Measurements from ENCODE around the gene ZNF524. TPM values are rescaled to one million over a fixed set of nuclear protein-coding genes. Genes with fewer than 3 reads are reported as not detected.
"Not testable (repeated sequence)": the region's sequence is repeated elsewhere in the genome, so short reads cannot be mapped to it uniquely, and the experiment has no call there.

ZNF524 gene
- total RNA-seq, 1 donor from 2014 or later, result 18.4 TPM

DNA sequence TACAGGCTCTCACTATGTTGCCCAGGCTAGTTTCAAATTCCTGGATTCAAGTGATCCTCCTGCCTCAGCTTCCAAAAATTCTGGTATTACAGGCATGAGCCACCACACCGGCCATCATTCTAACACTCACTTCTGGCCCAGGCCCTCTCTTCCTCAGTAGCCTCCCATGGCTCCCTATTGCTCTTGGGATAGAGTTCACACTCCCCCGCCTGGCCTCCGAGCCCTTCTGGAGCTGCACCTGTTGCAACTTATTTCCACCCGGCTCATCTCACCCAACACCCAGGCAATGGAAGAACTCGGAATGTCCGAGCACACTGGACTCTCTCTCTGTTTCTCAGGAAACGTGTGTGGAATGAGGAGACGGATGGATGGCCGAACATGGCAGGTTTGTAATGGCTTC lies 45.8 kb upstream of the ZNF524 start:
- DNase-seq (ENCODE audit: low read depth) (no peak), FAIRE-seq (no peak)
- H3K36me3 ChIP-seq (ENCODE audit: control insufficient read depth, insufficient read depth, low read length), result no peaks in the 10 kb centered on the region
- TF ChIP-seq, protein P1, sequence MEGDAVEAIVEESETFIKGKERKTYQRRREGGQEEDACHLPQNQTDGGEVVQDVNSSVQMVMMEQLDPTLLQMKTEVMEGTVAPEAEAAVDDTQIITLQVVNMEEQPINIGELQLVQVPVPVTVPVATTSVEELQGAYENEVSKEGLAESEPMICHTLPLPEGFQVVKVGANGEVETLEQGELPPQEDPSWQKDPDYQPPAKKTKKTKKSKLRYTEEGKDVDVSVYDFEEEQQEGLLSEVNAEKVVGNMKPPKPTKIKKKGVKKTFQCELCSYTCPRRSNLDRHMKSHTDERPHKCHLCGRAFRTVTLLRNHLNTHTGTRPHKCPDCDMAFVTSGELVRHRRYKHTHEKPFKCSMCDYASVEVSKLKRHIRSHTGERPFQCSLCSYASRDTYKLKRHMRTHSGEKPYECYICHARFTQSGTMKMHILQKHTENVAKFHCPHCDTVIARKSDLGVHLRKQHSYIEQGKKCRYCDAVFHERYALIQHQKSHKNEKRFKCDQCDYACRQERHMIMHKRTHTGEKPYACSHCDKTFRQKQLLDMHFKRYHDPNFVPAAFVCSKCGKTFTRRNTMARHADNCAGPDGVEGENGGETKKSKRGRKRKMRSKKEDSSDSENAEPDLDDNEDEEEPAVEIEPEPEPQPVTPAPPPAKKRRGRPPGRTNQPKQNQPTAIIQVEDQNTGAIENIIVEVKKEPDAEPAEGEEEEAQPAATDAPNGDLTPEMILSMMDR (IDR thresholded peaks at IDR 0.05; ENCODE audit: insufficient read depth, low read length, severe bottlenecking), result no peak
- H3K4me3 ChIP-seq (ENCODE audit: low read depth, low read length), result no peak overlapping the region
- no peaks in the 10 kb centered on the region for H3K27me3 ChIP-seq (ENCODE audit: control insufficient read depth, insufficient read depth, low read length)

DNA sequence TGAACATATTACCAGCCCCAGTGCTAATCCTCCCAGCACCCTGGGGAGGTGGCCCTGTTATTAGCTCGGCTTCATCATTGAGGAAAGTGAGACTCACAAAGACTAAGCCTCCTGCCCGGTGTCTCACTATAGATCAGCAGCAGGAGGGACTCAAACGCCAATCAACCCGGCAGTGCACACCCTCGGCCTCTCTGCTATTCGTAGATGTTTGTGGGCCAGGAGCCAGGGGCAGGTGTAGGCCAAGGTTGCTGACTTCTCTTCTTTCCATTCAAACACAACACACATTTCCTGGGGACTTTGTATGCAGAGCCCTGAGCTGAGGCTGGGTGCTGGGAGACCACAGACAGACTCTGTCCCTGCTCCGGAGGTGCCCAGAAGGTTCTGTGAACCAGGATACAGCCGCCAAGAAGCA lies 45.3 kb upstream of the ZNF524 start:
- H3K36me3 ChIP-seq (ENCODE audit: control insufficient read depth, insufficient read depth, low read length), result no peaks in the 10 kb centered on the region
- FAIRE-seq, result no peak
- no peaks in the 10 kb centered on the region for H3K27me3 ChIP-seq (ENCODE audit: control insufficient read depth, insufficient read depth, low read length)
- H3K4me3 ChIP-seq (ENCODE audit: low read depth, low read length), result no peak overlapping the region
- no peak for DNase-seq (ENCODE audit: low read depth)
- TF ChIP-seq, protein P1 (IDR thresholded peaks at IDR 0.05; ENCODE audit: insufficient read depth, low read length, severe bottlenecking), result no peak

DNA sequence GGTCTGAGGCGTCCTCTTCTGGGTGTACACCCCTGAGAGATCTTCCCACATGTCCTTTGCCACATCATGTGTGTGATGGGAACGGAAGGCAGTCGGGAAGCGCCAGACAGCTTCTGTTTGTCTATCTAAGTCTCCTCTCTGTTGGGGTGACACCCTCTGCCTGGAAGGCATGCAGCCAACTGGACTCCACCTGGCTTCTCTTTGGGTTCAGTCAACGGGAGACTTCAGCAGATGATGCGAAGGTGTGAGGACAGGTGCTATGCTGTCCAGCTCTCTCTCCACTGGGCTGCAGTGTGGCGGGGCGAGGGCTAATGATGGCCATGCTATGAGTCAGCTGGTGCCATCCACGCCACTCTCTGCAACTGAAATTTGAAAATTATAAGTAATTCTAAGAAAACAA lies 40.4 kb upstream of the ZNF524 start:
- Histone ChIP-seq H3K36me3 (ENCODE audit: control insufficient read depth, insufficient read depth, low read length) (no peaks in the 10 kb centered on the region), H3K27me3 (ENCODE audit: control insufficient read depth, insufficient read depth, low read length) (peaks cover 4% of the 10 kb centered on the region), H3K4me3 (ENCODE audit: low read depth, low read length) (no peak overlapping the region)
- FAIRE-seq (no peak), DNase-seq (ENCODE audit: low read depth) (no peak)
- TF ChIP-seq, protein P1 (IDR thresholded peaks at IDR 0.05; ENCODE audit: insufficient read depth, low read length, severe bottlenecking), result no peak

DNA sequence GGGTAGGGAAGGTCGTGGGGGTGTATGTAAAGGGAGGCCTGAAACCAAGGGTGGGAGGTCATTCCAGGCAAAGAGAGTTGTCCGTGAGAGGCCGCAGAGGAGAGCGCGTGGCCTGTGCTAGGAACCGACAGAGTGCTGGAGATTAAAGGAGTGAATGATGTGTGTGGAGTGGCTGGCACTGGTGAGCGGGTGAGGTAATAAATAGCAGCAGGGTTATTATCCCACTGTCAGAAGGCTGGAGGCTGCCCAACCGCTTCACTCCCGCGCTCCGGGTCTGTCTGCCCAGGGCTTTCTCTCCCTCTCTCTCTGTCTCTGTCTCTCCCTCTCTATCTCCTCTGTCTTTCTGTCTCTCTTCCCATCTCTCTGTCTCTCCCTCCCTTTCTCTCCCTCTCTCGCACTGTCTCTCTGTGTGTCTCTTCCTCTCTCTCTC lies 36.8 kb upstream of the ZNF524 start:
- TF ChIP-seq, protein P1 (IDR thresholded peaks at IDR 0.05; ENCODE audit: insufficient read depth, low read length, severe bottlenecking), result no peak
- Histone ChIP-seq H3K27me3 (ENCODE audit: control insufficient read depth, insufficient read depth, low read length) (peaks cover 4% of the 10 kb centered on the region), H3K4me3 (ENCODE audit: low read depth, low read length) (no peak overlapping the region), H3K36me3 (ENCODE audit: control insufficient read depth, insufficient read depth, low read length) (no peaks in the 10 kb centered on the region)
- FAIRE-seq (no peak), DNase-seq (ENCODE audit: low read depth) (no peak)

DNA sequence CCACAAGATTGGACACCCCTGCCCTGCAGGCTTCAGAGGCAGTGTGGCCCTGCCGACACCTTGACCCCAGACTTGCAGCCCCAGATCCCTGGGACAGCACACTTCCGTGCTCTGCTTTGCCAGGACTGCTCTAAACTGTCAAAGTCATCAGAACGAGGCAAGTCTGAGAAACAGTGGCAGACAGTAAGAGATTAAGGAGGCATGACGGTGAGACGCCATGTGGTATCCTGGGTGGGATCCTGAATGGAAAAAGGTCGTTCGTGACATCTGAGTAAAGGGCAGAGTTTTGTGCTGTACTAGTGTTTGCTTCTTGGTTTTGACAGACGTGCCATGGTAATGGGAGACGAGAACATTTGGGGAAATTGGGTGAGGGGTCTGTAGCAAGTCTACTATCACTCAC lies 33.3 kb upstream of the ZNF524 start:
- no peak for DNase-seq (ENCODE audit: low read depth)
- H3K36me3 ChIP-seq (ENCODE audit: control insufficient read depth, insufficient read depth, low read length), result no peaks in the 10 kb centered on the region
- TF ChIP-seq, protein P1 (IDR thresholded peaks at IDR 0.05; ENCODE audit: insufficient read depth, low read length, severe bottlenecking), result no peak
- H3K27me3 ChIP-seq (ENCODE audit: control insufficient read depth, insufficient read depth, low read length), result peaks cover 4% of the 10 kb centered on the region
- no peak overlapping the region for H3K4me3 ChIP-seq (ENCODE audit: low read depth, low read length)
- no peak for FAIRE-seq

DNA sequence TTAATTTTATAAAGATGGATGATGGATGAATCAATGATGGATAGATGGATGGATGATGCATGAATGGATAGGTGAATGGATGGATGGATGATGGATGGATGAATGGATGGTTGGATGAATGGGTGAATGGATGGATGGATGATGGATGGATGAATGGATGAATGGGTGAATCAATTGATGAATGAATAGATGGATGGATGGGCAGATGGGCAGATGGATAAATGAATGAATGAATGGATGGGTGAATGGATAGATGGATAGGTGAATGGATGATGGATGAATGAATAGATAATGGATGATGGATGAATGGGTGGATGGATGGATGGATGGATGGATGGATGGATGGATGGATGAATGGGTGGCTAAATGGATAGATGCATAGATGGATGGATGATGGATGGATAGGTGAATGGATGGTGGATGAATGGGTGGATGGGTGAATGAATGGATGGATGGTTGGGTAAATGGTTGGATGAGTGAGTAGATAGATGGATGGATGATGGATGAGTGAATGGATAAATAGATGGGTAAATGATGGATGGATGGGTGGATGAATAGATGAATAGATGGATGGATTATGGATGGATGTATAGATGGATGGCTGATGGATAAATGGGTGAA lies 32.3 kb upstream of the ZNF524 start:
- no peak for DNase-seq (ENCODE audit: low read depth)
- FAIRE-seq, result no peak
- Histone ChIP-seq H3K36me3 (ENCODE audit: control insufficient read depth, insufficient read depth, low read length) (no peaks in the 10 kb centered on the region), H3K4me3 (ENCODE audit: low read depth, low read length) (no peak overlapping the region), H3K27me3 (ENCODE audit: control insufficient read depth, insufficient read depth, low read length) (peaks cover 4% of the 10 kb centered on the region)
- TF ChIP-seq, protein P1 (IDR thresholded peaks at IDR 0.05; ENCODE audit: insufficient read depth, low read length, severe bottlenecking), result no peak

DNA sequence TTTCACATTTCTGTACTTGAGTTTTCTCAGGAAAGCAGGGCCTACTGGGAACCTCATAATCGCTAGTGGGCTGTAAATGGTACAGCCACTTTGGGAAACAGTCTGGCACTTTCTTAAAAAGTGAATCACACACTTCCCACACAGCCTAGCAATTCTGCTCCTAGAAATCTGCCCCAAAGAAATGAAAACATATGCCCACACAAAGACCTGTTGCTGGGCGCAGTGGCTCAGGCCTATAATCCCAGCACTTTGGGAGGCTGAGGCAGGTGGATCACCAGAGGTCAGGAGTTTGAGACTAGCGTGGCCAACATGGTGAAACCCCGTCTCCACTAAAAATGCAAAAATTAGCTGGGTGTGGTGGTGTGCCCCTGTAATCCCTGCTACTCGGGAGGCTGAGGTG lies 30.6 kb upstream of the ZNF524 start:
- H3K27me3 ChIP-seq (ENCODE audit: control insufficient read depth, insufficient read depth, low read length); H3K36me3 ChIP-seq (ENCODE audit: control insufficient read depth, insufficient read depth, low read length); H3K4me3 ChIP-seq (ENCODE audit: low read depth, low read length); DNase-seq (ENCODE audit: low read depth); FAIRE-seq: not testable (repeated sequence)

DNA sequence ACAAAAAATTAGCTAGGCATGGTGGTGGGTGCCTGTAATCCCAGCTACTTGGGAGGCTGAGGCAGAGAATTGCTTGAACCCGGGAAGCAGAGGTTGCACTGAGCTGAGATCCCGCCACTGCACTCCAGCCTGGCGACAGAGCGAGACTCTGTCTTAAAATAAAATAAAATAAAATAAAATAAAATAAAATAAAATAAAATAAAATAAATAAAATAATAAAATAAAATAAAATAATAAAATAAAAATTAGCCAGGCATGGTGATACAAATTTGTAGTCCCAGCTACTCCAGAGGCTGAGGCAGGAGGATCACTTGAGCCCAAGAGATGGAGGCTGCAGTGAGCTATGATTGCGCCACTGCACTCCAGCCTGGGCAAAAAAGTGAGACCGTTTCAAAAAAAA lies 26.2 kb upstream of the ZNF524 start:
- not testable (repeated sequence) for H3K4me3 ChIP-seq (ENCODE audit: low read depth, low read length); H3K36me3 ChIP-seq (ENCODE audit: control insufficient read depth, insufficient read depth, low read length); FAIRE-seq; DNase-seq (ENCODE audit: low read depth); H3K27me3 ChIP-seq (ENCODE audit: control insufficient read depth, insufficient read depth, low read length)

Measured in bronchial epithelial cell (primary cell).